ENCODE data around the gene MRPL36.

MRPL36 gene

GRCh38 chr5:1784197-1785050 lies 15.2 kb downstream of the MRPL36 start:
- 90% methylated on average over 20 of the region's 20 CpGs for WGBS (ENCODE audit: insufficient coverage)
- peaks cover 0 to 28% (median 9%) of the 10 kb centered on the region in 5 experiments for H3K27me3 ChIP-seq (replicated peaks in 2 of 5; ENCODE audit: control insufficient read depth in 4 of 5, insufficient read depth in 5 of 5, low read length in 4 of 5)
- no peaks in the 10 kb centered on the region for H3K4me1 ChIP-seq (ENCODE audit: control extremely low read depth in 1 of 4, control insufficient read depth in 4 of 4, insufficient read depth in 4 of 4, low read length in 3 of 4)
- no peaks in the 10 kb centered on the region for H3K36me3 ChIP-seq (ENCODE audit: control insufficient read depth in 4 of 4, insufficient read depth in 4 of 4, low read length in 3 of 4)
- POLR2A ChIA-PET = no interaction called here
- no peak overlapping the region for H3K4me3 ChIP-seq (ENCODE audit: control insufficient read depth in 1 of 7, extremely low read depth in 1 of 7, insufficient read depth in 4 of 7, low read depth in 2 of 7, low read length in 6 of 7)
- H3K9me3 ChIP-seq (ENCODE audit: control extremely low read depth in 1 of 5, control insufficient read depth in 4 of 5, insufficient read depth in 2 of 5, low read depth in 1 of 5, low read length in 4 of 5) = no peaks in the 10 kb centered on the region
- no peak for DNase-seq
- CTCF ChIA-PET = no interaction called here
- no peak overlapping the region for H3K27ac ChIP-seq (ENCODE audit: insufficient read depth in 1 of 2, low read depth in 1 of 2, low read length in 2 of 2, poor library complexity in 1 of 2, severe bottlenecking in 2 of 2)

- Histone ChIP-seq H3K9me3 (ENCODE audit: control extremely low read depth in 1 of 5, control insufficient read depth in 4 of 5, insufficient read depth in 2 of 5, low read depth in 1 of 5, low read length in 4 of 5) (no peaks in the 10 kb centered on the region), H3K36me3 (ENCODE audit: control insufficient read depth in 4 of 4, insufficient read depth in 4 of 4, low read length in 3 of 4) (no peaks in the 10 kb centered on the region), H3K27ac (ENCODE audit: insufficient read depth in 1 of 2, low read depth in 1 of 2, low read length in 2 of 2, poor library complexity in 1 of 2, severe bottlenecking in 2 of 2) (no peak overlapping the region), H3K4me3 (ENCODE audit: control insufficient read depth in 1 of 7, extremely low read depth in 1 of 7, insufficient read depth in 4 of 7, low read depth in 2 of 7, low read length in 6 of 7) (no peak overlapping the region), H3K4me1 (ENCODE audit: control extremely low read depth in 1 of 4, control insufficient read depth in 4 of 4, insufficient read depth in 4 of 4, low read length in 3 of 4) (no peaks in the 10 kb centered on the region), H3K27me3 (replicated peaks in 2 of 5; ENCODE audit: control insufficient read depth in 4 of 5, insufficient read depth in 5 of 5, low read length in 4 of 5) (peaks cover 0 to 37% (median 7%) of the 10 kb centered on the region in 5 experiments)
- CTCF ChIA-PET = no interaction called here
- WGBS (ENCODE audit: insufficient coverage) = 50% methylated on average over 6 of the region's 11 CpGs
- POLR2A ChIA-PET = no interaction called here
- DNase-seq = no peak
These were observed 16.5 kb downstream of the MRPL36 start for GRCh38 chr5:1783216-1783554.

- Histone ChIP-seq H3K9me3 (ENCODE audit: control extremely low read depth in 1 of 5, control insufficient read depth in 4 of 5, insufficient read depth in 2 of 5, low read depth in 1 of 5, low read length in 4 of 5) (no peaks in the 10 kb centered on the region), H3K4me1 (ENCODE audit: control extremely low read depth in 1 of 4, control insufficient read depth in 4 of 4, insufficient read depth in 4 of 4, low read length in 3 of 4) (no peaks in the 10 kb centered on the region), H3K27me3 (replicated peaks in 2 of 5; ENCODE audit: control insufficient read depth in 4 of 5, insufficient read depth in 5 of 5, low read length in 4 of 5) (peaks cover 0 to 43% (median 4%) of the 10 kb centered on the region in 5 experiments), H3K27ac (ENCODE audit: insufficient read depth in 1 of 2, low read depth in 1 of 2, low read length in 2 of 2, poor library complexity in 1 of 2, severe bottlenecking in 2 of 2) (no peak overlapping the region), H3K4me3 (ENCODE audit: control insufficient read depth in 1 of 7, extremely low read depth in 1 of 7, insufficient read depth in 4 of 7, low read depth in 2 of 7, low read length in 6 of 7) (no peak overlapping the region), H3K36me3 (ENCODE audit: control insufficient read depth in 4 of 4, insufficient read depth in 4 of 4, low read length in 3 of 4) (no peaks in the 10 kb centered on the region)
- 72% methylated on average over 11 of the region's 14 CpGs for WGBS (ENCODE audit: insufficient coverage)
- ChIA-PET CTCF (no interaction called here), POLR2A (no interaction called here)
- no peak for DNase-seq
These were observed 17.0 kb downstream of the MRPL36 start for GRCh38 chr5:1782385-1783215.

GRCh38 chr5:1781726-1782384 lies 17.8 kb downstream of the MRPL36 start:
- H3K27ac ChIP-seq (ENCODE audit: insufficient read depth in 1 of 2, low read depth in 1 of 2, low read length in 2 of 2, poor library complexity in 1 of 2, severe bottlenecking in 2 of 2) = no peak overlapping the region
- H3K36me3 ChIP-seq (ENCODE audit: control insufficient read depth in 4 of 4, insufficient read depth in 4 of 4, low read length in 3 of 4) = no peaks in the 10 kb centered on the region
- no peaks in the 10 kb centered on the region for H3K4me1 ChIP-seq (ENCODE audit: control extremely low read depth in 1 of 4, control insufficient read depth in 4 of 4, insufficient read depth in 4 of 4, low read length in 3 of 4)
- POLR2A ChIA-PET = no interaction called here
- no peaks in the 10 kb centered on the region for H3K9me3 ChIP-seq (ENCODE audit: control extremely low read depth in 1 of 5, control insufficient read depth in 4 of 5, insufficient read depth in 2 of 5, low read depth in 1 of 5, low read length in 4 of 5)
- 88% methylated on average over 5 of the region's 9 CpGs for WGBS (ENCODE audit: insufficient coverage)
- H3K27me3 ChIP-seq (replicated peaks in 2 of 5; ENCODE audit: control insufficient read depth in 4 of 5, insufficient read depth in 5 of 5, low read length in 4 of 5) = peaks cover 0 to 46% (median 6%) of the 10 kb centered on the region in 5 experiments
- CTCF ChIA-PET = no interaction called here
- H3K4me3 ChIP-seq (ENCODE audit: control insufficient read depth in 1 of 7, extremely low read depth in 1 of 7, insufficient read depth in 4 of 7, low read depth in 2 of 7, low read length in 6 of 7) = no peak overlapping the region
- no peak for DNase-seq

GRCh38 chr5:1781107-1781506 lies 18.5 kb downstream of the MRPL36 start:
- no peaks in the 10 kb centered on the region for H3K36me3 ChIP-seq (ENCODE audit: control insufficient read depth in 4 of 4, insufficient read depth in 4 of 4, low read length in 3 of 4)
- ChIA-PET POLR2A (no interaction called here), CTCF (no interaction called here)
- no peaks in the 10 kb centered on the region for H3K9me3 ChIP-seq (ENCODE audit: control extremely low read depth in 1 of 5, control insufficient read depth in 4 of 5, insufficient read depth in 2 of 5, low read depth in 1 of 5, low read length in 4 of 5)
- H3K27me3 ChIP-seq (replicated peaks in 2 of 5; ENCODE audit: control insufficient read depth in 4 of 5, insufficient read depth in 5 of 5, low read length in 4 of 5) = peaks cover 0 to 46% (median 9%) of the 10 kb centered on the region in 5 experiments
- no peak overlapping the region for H3K4me3 ChIP-seq (ENCODE audit: control insufficient read depth in 1 of 7, extremely low read depth in 1 of 7, insufficient read depth in 4 of 7, low read depth in 2 of 7, low read length in 6 of 7)
- DNase-seq = no peak
- no peaks in the 10 kb centered on the region for H3K4me1 ChIP-seq (ENCODE audit: control extremely low read depth in 1 of 4, control insufficient read depth in 4 of 4, insufficient read depth in 4 of 4, low read length in 3 of 4)
- H3K27ac ChIP-seq (ENCODE audit: insufficient read depth in 1 of 2, low read depth in 1 of 2, low read length in 2 of 2, poor library complexity in 1 of 2, severe bottlenecking in 2 of 2) = no peak overlapping the region
- WGBS (ENCODE audit: insufficient coverage) = 95% methylated on average over 5 of the region's 6 CpGs

GRCh38 chr5:1780614-1780930 lies 19.1 kb downstream of the MRPL36 start:
- Histone ChIP-seq H3K27ac (ENCODE audit: insufficient read depth in 1 of 2, low read depth in 1 of 2, low read length in 2 of 2, poor library complexity in 1 of 2, severe bottlenecking in 2 of 2) (no peak overlapping the region), H3K4me1 (ENCODE audit: control extremely low read depth in 1 of 4, control insufficient read depth in 4 of 4, insufficient read depth in 4 of 4, low read length in 3 of 4) (no peaks in the 10 kb centered on the region), H3K27me3 (replicated peaks in 2 of 5; ENCODE audit: control insufficient read depth in 4 of 5, insufficient read depth in 5 of 5, low read length in 4 of 5) (peaks cover 0 to 46% (median 9%) of the 10 kb centered on the region in 5 experiments), H3K4me3 (ENCODE audit: control insufficient read depth in 1 of 7, extremely low read depth in 1 of 7, insufficient read depth in 4 of 7, low read depth in 2 of 7, low read length in 6 of 7) (no peak overlapping the region), H3K9me3 (ENCODE audit: control extremely low read depth in 1 of 5, control insufficient read depth in 4 of 5, insufficient read depth in 2 of 5, low read depth in 1 of 5, low read length in 4 of 5) (no peaks in the 10 kb centered on the region), H3K36me3 (ENCODE audit: control insufficient read depth in 4 of 4, insufficient read depth in 4 of 4, low read length in 3 of 4) (no peaks in the 10 kb centered on the region)
- ChIA-PET CTCF (no interaction called here), POLR2A (no interaction called here)
- 93% methylated on average over 6 of the region's 6 CpGs for WGBS (ENCODE audit: insufficient coverage)
- DNase-seq = no peak
